Kidney epithelial cell (primary cell): ENCODE measurements around the gene SOX2. TPM values are rescaled to one million over a fixed set of nuclear protein-coding genes. Genes with fewer than 3 reads are reported as not detected.

Source experiments
- DNase-seq: peaks from one replicate; pipeline ENCODE4 v3.0.0-alpha.2; 2010; ENCODE audit warnings: low read depth
- H3K27me3 ChIP-seq: 2 replicates; pipeline ENCODE4 v1.6.0; 2011; ENCODE audit warnings: low read length; ENCODE audit not compliant: control insufficient read depth, insufficient read depth
- H3K36me3 ChIP-seq: 2 replicates; pipeline ENCODE4 v1.5.1; 2011; ENCODE audit warnings: low read length; ENCODE audit not compliant: control insufficient read depth, insufficient read depth
- H3K4me3 ChIP-seq: 2 replicates; pipeline ENCODE4 v1.5.1; 2011; ENCODE audit warnings: low read depth, mild to moderate bottlenecking, control low read depth, low read length
- total RNA-seq: library from RNA; depleted of rRNA; stranded (reverse); fragments of >200 nt; gene quantifications from 2 replicates; pipeline ENCODE4 v1.2.3, GENCODE V29; 2015
- TF ChIP-seq, protein P1 (sequence below): IDR thresholded peaks from 2 replicates; pipeline ENCODE4 v1.5.1; 2011; ENCODE audit warnings: mild to moderate bottlenecking, moderate library complexity, low read length, control low read depth, inconsistent platforms; ENCODE audit not compliant: insufficient read depth, poor library complexity, severe bottlenecking

The SOX2 gene
- total RNA-seq, 1 donor from 2014 or later = not detected

DNA sequence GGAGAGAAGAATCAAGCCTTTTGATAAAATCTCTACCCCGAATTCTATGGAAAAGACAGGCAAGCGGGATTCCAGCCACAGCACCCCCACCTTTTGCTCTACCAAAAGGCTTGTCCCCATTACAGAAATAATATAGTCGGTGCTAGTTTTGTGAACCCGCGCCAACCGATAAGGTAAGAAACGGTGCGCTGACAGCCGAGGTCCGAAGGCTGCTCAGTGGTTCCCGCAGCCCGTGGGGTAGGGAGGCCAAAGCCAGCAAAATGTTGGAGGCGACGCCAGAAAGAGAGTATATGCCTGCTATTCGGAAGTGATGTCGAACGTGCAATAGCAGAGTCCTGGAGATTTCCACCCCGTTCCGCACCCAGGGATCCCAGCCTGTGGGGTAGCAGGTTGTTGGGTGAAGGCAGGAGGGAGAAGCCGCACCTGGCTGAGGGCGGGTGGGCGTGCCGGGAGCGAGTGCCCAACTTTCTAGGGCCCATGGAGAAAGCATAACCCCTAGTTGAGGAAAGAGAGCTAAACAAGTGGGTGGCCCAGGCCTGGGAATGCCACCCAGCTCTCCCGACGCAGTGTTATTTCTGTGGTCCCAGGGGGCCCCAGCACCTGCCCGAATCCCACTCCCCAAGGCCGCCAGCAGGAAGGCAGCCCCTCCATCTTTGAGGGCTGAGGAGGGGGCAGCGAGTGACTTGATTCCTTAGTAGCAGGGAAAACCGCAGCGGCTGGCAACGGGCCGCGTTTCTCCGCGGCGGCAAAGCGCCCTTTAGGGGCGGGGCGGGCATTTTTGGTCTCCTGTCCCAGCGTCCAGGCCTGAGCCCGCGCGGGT is 7.9 kb upstream of the SOX2 start:
- peaks cover 70% of the 10 kb centered on the region for H3K27me3 ChIP-seq
- H3K36me3 ChIP-seq = no peaks in the 10 kb centered on the region
- TF ChIP-seq, protein P1, sequence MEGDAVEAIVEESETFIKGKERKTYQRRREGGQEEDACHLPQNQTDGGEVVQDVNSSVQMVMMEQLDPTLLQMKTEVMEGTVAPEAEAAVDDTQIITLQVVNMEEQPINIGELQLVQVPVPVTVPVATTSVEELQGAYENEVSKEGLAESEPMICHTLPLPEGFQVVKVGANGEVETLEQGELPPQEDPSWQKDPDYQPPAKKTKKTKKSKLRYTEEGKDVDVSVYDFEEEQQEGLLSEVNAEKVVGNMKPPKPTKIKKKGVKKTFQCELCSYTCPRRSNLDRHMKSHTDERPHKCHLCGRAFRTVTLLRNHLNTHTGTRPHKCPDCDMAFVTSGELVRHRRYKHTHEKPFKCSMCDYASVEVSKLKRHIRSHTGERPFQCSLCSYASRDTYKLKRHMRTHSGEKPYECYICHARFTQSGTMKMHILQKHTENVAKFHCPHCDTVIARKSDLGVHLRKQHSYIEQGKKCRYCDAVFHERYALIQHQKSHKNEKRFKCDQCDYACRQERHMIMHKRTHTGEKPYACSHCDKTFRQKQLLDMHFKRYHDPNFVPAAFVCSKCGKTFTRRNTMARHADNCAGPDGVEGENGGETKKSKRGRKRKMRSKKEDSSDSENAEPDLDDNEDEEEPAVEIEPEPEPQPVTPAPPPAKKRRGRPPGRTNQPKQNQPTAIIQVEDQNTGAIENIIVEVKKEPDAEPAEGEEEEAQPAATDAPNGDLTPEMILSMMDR = no peak
- no peak overlapping the region for H3K4me3 ChIP-seq
- DNase-seq = no peak

DNA sequence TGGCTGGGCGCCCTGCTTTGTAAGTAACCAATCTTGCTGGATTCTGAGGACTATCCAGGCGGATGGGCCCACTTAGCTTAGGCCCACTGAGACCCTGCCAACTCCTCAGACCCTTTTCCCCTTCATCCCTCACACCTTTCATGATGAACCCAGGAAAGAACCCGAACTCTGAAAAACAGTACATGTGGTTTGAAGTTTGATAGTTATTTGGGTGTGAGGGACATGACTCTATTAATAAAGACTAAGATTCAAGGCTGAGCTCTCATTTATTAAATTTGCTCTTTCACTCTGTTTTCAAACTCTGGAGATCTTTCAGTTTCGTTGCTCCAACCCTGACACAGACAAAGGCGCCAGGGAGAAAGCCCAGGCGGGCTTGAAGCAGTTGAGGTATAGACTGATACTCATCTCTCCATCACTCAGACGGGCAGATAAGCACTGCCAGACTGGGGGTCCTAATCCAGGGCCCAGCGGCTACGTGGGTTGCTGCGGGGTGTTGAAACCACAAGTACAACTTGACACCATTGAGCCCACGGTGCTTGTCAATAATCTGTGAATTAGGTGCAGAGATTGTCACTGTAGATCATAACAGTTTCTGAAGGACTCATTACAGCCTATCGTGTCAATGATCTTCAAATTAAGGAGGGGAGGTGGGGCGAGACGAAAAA is 7.2 kb upstream of the SOX2 start:
- TF ChIP-seq, protein P1 = no peak
- no peak for DNase-seq
- no peak overlapping the region for H3K4me3 ChIP-seq
- H3K36me3 ChIP-seq = no peaks in the 10 kb centered on the region
- H3K27me3 ChIP-seq = peaks cover 63% of the 10 kb centered on the region

DNA sequence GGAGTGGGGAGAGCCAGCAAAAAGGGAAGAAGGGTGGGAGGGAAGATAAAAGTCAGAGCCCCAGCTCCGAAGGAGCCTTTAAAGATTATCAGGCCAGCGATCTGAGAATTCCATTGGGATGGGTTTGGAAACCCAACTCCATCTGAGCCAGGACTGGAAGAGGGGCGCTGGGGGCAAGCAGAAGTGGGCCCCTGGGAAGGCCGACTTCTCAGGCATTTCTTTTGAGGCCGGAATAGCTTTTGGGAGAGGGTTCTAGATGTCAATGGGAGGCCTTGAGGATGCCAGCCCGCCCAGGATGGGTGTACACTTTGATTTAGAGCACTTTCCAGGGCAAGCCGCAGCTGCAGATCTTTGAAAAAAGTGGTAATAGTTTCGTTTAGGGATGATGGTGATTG is 6.6 kb upstream of the SOX2 start:
- Histone ChIP-seq H3K36me3 (no peaks in the 10 kb centered on the region), H3K27me3 (peaks cover 62% of the 10 kb centered on the region), H3K4me3 (no peak overlapping the region)
- TF ChIP-seq, protein P1 = no peak
- no peak for DNase-seq

DNA sequence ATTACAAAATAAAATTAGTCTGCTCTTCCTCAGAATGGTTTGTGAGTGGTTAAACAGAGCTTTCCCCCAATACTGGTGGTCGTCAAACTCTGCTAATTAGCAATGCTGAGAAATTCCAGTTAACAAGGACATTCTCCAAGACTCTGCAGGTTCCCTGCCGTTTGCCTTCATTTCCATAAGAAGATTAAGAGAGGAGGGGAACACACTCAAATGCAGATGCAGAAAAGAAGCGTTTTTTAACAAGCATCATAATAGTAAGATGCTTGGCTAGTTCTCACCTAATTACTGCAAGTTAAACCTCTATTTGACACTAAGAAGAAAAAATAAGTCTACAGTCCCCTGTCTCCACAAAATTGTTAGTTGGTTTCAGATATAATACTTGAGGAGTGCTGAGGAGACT is 3.7 kb upstream of the SOX2 start:
- no peak for DNase-seq
- Histone ChIP-seq H3K4me3 (no peak overlapping the region), H3K36me3 (no peaks in the 10 kb centered on the region), H3K27me3 (peaks cover 61% of the 10 kb centered on the region)
- TF ChIP-seq, protein P1 = no peak

DNA sequence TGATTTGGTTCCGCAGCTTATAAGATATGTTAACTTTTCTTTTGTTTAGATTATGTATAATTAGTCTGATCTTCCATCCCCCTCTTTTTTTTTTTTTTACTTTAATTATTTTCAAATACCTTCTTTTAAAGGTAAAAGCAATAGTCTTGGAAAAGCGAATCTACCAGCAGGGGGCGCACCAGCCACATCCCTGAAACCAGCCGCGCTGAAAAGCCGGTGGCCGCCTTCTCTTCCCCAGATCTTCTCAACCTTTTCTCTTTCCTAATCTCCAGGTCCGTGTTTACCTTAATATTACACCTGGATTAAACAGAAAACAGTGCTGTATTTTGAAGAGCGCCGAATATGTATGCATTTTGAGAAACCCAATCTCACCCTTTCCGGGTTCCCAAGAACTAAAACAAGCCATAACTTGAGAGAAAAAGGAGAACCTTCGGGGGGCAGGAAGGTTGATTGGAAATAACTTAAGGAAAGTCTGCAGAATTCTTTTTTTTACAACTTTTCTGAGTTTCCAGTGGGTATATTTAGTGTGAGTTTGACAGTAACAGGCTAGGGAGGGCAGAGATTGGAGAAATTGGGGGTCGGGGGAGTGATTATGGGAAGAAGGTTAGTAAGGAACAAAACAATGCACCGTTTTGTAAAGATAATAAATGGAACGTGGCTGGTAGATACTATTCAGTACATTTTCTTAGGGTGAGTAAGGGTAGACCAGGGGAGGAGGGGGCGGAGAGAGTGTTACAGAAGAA is 2.0 kb upstream of the SOX2 start:
- DNase-seq = peak; percentile 26
- TF ChIP-seq, protein P1 = peak; percentile 69

More for the DNA sequence above, 2.0 kb upstream of the SOX2 start:
- no peaks in the 10 kb centered on the region for H3K36me3 ChIP-seq
- H3K27me3 ChIP-seq = peaks cover 54% of the 10 kb centered on the region
- H3K4me3 ChIP-seq = no peak overlapping the region
